CD14-positive monocyte (primary cell): ENCODE results near the gene IFT57. TPM values are rescaled to one million over a fixed set of nuclear protein-coding genes. Genes with fewer than 3 reads are reported as not detected.

Experiments
- DNase-seq, 3 donors: peaks; one replicate each; pipeline ENCODE4 v3.0.0-alpha.2; 2011 to 2022
- H2AFZ ChIP-seq: 2 replicates; pipeline ENCODE4 v1.6.0; 2012; ENCODE audit warnings: mild to moderate bottlenecking, low read depth, low read length, inconsistent platforms; ENCODE audit not compliant: insufficient read depth, poor library complexity, severe bottlenecking
- H3K27ac ChIP-seq, 2 donors: 1 replicate in 1 of 2; 2 replicates in 1 of 2; pipeline ENCODE4 v1.5.1; 2012 to 2013; ENCODE audit warnings: low read length in 2 of 2, control low read depth in 1 of 2, inconsistent platforms in 1 of 2, low read depth in 1 of 2, mild to moderate bottlenecking in 1 of 2
- H3K27me3 ChIP-seq, 2 donors: one replicate each; pipeline versions ENCODE4 v1.6.0 to v1.6.1; 2011 to 2013; ENCODE audit warnings: low read length in 2 of 2; ENCODE audit not compliant: control insufficient read depth in 2 of 2, insufficient read depth in 2 of 2
- H3K36me3 ChIP-seq, 2 donors: replicated peaks in 1 of 2; 1 replicate in 1 of 2; 2 replicates in 1 of 2; pipeline versions ENCODE4 v1.5.1 to v1.6.1; 2012 to 2013; ENCODE audit warnings: low read length in 2 of 2, control low read depth in 1 of 2, inconsistent platforms in 1 of 2, mild to moderate bottlenecking in 1 of 2; ENCODE audit not compliant: insufficient read depth in 2 of 2, control insufficient read depth in 1 of 2
- H3K4me1 ChIP-seq, 2 donors: 1 replicate in 1 of 2; 2 replicates in 1 of 2; pipeline versions ENCODE4 v1.5.1 to v1.6.1; 2012 to 2013; ENCODE audit warnings: low read length in 2 of 2, control low read depth in 1 of 2, inconsistent platforms in 1 of 2, mild to moderate bottlenecking in 1 of 2, moderate library complexity in 1 of 2; ENCODE audit not compliant: insufficient read depth in 2 of 2, control insufficient read depth in 1 of 2
- H3K4me2 ChIP-seq: replicated peaks from 2 replicates; pipeline ENCODE3; 2012; ENCODE audit warnings: low read length, moderate library complexity, mild to moderate bottlenecking; ENCODE audit not compliant: poor library complexity, severe bottlenecking; ENCODE audit errors: extremely low read depth
- H3K4me3 ChIP-seq, 3 experiments: fragments of 200-600 bp in 1 of 3; sonication (generic) in 1 of 3; replicated peaks in 1 of 3; 1 replicate in 2 of 3; 2 replicates in 1 of 3; pipeline ENCODE4 v1.5.1; 2011 to 2013; ENCODE audit warnings: low read length in 3 of 3, mild to moderate bottlenecking in 3 of 3, control low read depth in 2 of 3, low read depth in 2 of 3, inconsistent platforms in 1 of 3, moderate library complexity in 1 of 3
- H3K79me2 ChIP-seq: 2 replicates; pipeline ENCODE4 v1.6.0; 2012; ENCODE audit warnings: mild to moderate bottlenecking, control low read depth, inconsistent platforms, low read length, moderate library complexity; ENCODE audit not compliant: insufficient read depth
- H3K9ac ChIP-seq: 2 replicates; pipeline ENCODE4 v1.6.0; 2017; ENCODE audit warnings: low read length, mild to moderate bottlenecking; ENCODE audit not compliant: insufficient read depth, poor library complexity, severe bottlenecking
- H3K9me3 ChIP-seq, 2 donors: replicated peaks in 1 of 2; 1 replicate in 1 of 2; 2 replicates in 1 of 2; pipeline versions ENCODE4 v1.5.1 to v1.6.1; 2012 to 2013; ENCODE audit warnings: low read length in 2 of 2, control low read depth in 1 of 2; ENCODE audit not compliant: control insufficient read depth in 1 of 2, insufficient read depth in 1 of 2
- H4K20me1 ChIP-seq: 2 replicates; pipeline ENCODE4 v1.6.0; 2012; ENCODE audit warnings: mild to moderate bottlenecking, low read length, control low read depth, moderate library complexity; ENCODE audit not compliant: insufficient read depth
- H3K27ac Mint-ChIP-seq, 7 donors: one replicate each; pipeline ENCODE4 v1.8.0; 2020; ENCODE audit warnings: mild to moderate bottlenecking in 7 of 7, mixed read lengths in 7 of 7, moderate library complexity in 6 of 7, inconsistent platforms in 2 of 7
- H3K27me3 Mint-ChIP-seq, 3 donors: one replicate each; pipeline ENCODE4 v1.8.0; 2021 to 2022; ENCODE audit warnings: low read depth in 3 of 3, mild to moderate bottlenecking in 3 of 3, mixed read lengths in 3 of 3, moderate library complexity in 3 of 3, inconsistent platforms in 1 of 3
- H3K36me3 Mint-ChIP-seq, 2 donors: one replicate each; pipeline ENCODE4 v1.8.0; 2020; ENCODE audit warnings: mixed read lengths in 2 of 2, inconsistent platforms in 1 of 2, mild to moderate bottlenecking in 1 of 2
- H3K4me1 Mint-ChIP-seq: one replicate; pipeline ENCODE4 v1.8.0; 2020; ENCODE audit warnings: mild to moderate bottlenecking, mixed read lengths
- H3K4me3 Mint-ChIP-seq, 2 donors: one replicate each; pipeline ENCODE4 v1.8.0; 2020; ENCODE audit warnings: mild to moderate bottlenecking in 2 of 2, mixed read lengths in 2 of 2, moderate library complexity in 1 of 2
- H3K9me3 Mint-ChIP-seq, 7 donors: one replicate each; pipeline ENCODE4 v1.8.0; 2020 to 2022; ENCODE audit warnings: mixed read lengths in 7 of 7, mild to moderate bottlenecking in 6 of 7, moderate library complexity in 6 of 7, inconsistent platforms in 2 of 7
- WGBS: methylation state at CpG from one replicate; pipeline ENCODE4 v1.1.5; 2013; ENCODE audit warnings: missing lambda C conversion rate; ENCODE audit not compliant: insufficient coverage; 5-methylcytosine and 5-hydroxymethylcytosine counted together
- intact Hi-C, 2 donors: fragments of 100-400 bp; cut with micrococcal nuclease; formaldehyde crosslinking; loops; one replicate each; pipeline versions ENCODE4 v1.15.0 to v1.15.1; 2023
- polyA plus RNA-seq, 3 donors: library from polyadenylated mRNA; depleted of rRNA in 1 of 3; unstranded in 2 of 3; stranded (reverse) in 1 of 3; fragments of 300-500 nt in 2 of 3; fragments of >200 nt in 1 of 3; fragmentation: Illumina TruSeq in 2 of 3; gene quantifications; 1 replicate in 2 of 3; 2 replicates in 1 of 3; pipeline ENCODE4 v1.2.3, GENCODE V29; 2012 to 2021
- TF ChIP-seq, protein P1 (sequence below): fragments of 200-600 bp; IDR thresholded peaks from one replicate; pipeline ENCODE4 v1.8.0; 2022; ENCODE audit warnings: antibody characterized with exemption, mild to moderate bottlenecking

The IFT57 gene
- polyA plus RNA-seq, 3 donors: 4.9 to 22.9 (median 15.1) TPM

DNA sequence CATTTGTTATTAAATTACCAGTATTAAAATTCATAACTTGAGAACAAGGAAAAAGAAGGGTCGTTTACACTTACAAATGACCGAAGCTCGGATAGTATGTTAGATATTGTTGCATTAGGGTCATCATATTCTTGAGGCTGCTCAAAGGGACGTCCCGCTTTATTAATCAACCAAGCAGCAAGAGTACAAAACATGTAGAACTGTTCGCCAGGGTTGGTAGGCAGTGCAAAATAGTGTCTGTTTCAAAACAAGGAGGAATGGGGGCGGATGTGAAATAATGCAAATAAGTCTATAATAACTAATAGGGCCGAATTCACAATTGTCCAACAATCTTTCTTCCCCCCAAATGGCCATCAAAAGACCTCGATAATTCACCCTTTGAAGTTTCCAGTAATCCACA lies 2.9 kb downstream of the IFT57 start:
- H3K27me3 Mint-ChIP-seq: peaks cover 0 to 3% (median 0%) of the 10 kb centered on the region in 3 donors
- H3K36me3 Mint-ChIP-seq: peaks cover 0 to 4% of the 10 kb centered on the region in 2 donors
- no peak overlapping the region for H3K4me3 Mint-ChIP-seq
- no peaks in the 10 kb centered on the region for H3K9me3 ChIP-seq
- no peak overlapping the region for H3K27ac ChIP-seq
- WGBS: 97% methylated on average over 4 of the region's 9 CpGs
- H3K4me1 Mint-ChIP-seq: peaks cover 49% of the 10 kb centered on the region
- peaks cover 28 to 39% of the 10 kb centered on the region in 2 donors for H3K4me1 ChIP-seq
- no peak overlapping the region for H3K9ac ChIP-seq
- peaks cover 0 to 2% (median 0%) of the 10 kb centered on the region in 7 donors for H3K9me3 Mint-ChIP-seq
- no peak overlapping the region for H3K4me3 ChIP-seq
- no peak overlapping the region for H3K4me2 ChIP-seq
- no peaks in the 10 kb centered on the region for H4K20me1 ChIP-seq
- DNase-seq: no peak
- no peaks in the 10 kb centered on the region for H3K36me3 ChIP-seq
- no peak overlapping the region for H3K27ac Mint-ChIP-seq
- TF ChIP-seq, protein P1, sequence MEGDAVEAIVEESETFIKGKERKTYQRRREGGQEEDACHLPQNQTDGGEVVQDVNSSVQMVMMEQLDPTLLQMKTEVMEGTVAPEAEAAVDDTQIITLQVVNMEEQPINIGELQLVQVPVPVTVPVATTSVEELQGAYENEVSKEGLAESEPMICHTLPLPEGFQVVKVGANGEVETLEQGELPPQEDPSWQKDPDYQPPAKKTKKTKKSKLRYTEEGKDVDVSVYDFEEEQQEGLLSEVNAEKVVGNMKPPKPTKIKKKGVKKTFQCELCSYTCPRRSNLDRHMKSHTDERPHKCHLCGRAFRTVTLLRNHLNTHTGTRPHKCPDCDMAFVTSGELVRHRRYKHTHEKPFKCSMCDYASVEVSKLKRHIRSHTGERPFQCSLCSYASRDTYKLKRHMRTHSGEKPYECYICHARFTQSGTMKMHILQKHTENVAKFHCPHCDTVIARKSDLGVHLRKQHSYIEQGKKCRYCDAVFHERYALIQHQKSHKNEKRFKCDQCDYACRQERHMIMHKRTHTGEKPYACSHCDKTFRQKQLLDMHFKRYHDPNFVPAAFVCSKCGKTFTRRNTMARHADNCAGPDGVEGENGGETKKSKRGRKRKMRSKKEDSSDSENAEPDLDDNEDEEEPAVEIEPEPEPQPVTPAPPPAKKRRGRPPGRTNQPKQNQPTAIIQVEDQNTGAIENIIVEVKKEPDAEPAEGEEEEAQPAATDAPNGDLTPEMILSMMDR: no peak
- no peak overlapping the region for H2AFZ ChIP-seq
- H3K27me3 ChIP-seq: no peaks in the 10 kb centered on the region
- peaks cover 16% of the 10 kb centered on the region for H3K79me2 ChIP-seq
- intact Hi-C loops: no loop called here

DNA sequence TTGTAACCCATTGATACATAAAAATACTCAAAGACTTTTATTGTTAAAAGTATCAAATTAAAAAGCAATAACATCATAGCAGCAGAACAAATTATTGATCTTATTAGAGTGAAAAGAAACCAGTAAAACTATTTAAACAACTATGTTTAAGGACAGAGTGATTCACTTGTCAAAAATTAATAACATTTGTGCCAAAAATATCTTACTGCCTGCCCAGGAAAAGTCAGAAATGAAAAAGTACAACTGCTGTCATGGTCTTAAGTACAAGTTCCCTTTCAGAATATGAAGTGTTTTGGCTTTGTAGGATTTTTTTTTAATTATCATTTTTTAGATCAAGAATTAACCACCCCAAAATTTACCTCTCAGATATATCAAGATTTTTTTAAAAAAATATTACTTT lies 3.4 kb downstream of the IFT57 start:
- Histone ChIP-seq H3K27ac (no peak overlapping the region), H3K4me3 (no peak overlapping the region), H4K20me1 (no peaks in the 10 kb centered on the region), H3K79me2 (peaks cover 16% of the 10 kb centered on the region), H3K9ac (no peak overlapping the region), H3K9me3 (no peaks in the 10 kb centered on the region), H3K27me3 (no peaks in the 10 kb centered on the region), H2AFZ (no peak overlapping the region), H3K4me1 (peaks cover 22 to 34% of the 10 kb centered on the region in 2 donors), H3K4me2 (no peak overlapping the region), H3K36me3 (no peaks in the 10 kb centered on the region)
- H3K9me3 Mint-ChIP-seq: peaks cover 0 to 2% (median 0%) of the 10 kb centered on the region in 7 donors
- no peak for DNase-seq
- H3K36me3 Mint-ChIP-seq: peaks cover 2 to 6% of the 10 kb centered on the region in 2 donors
- H3K27ac Mint-ChIP-seq: no peak overlapping the region
- intact Hi-C loops: no loop called here
- no peak overlapping the region for H3K4me3 Mint-ChIP-seq
- peaks cover 43% of the 10 kb centered on the region for H3K4me1 Mint-ChIP-seq
- TF ChIP-seq, protein P1: no peak
- peaks cover 0 to 3% (median 0%) of the 10 kb centered on the region in 3 donors for H3K27me3 Mint-ChIP-seq
